Renal cortex interstitium (tissue), 11 donors: Measurements from ENCODE around the gene FAM184A. TPM values are rescaled to one million over a fixed set of nuclear protein-coding genes. Genes with fewer than 3 reads are reported as not detected.

Source experiments
- DNase-seq, 11 donors: peaks; one replicate each; pipeline ENCODE4 v3.0.0-alpha.2; 2013; ENCODE audit warnings: low read depth in 9 of 11, low spot score in 4 of 11; ENCODE audit errors: extremely low read depth in 1 of 11
- polyA plus RNA-seq, 3 donors: library from polyadenylated mRNA; unstranded; fragments of 120-200 nt; gene quantifications; one replicate each; pipeline ENCODE4 v1.2.1, GENCODE V29; 2013; ENCODE audit not compliant: insufficient read length in 3 of 3

Gene FAM184A
- polyA plus RNA-seq, 3 donors, result 8.4 to 12.3 (median 11.4) TPM

DNA sequence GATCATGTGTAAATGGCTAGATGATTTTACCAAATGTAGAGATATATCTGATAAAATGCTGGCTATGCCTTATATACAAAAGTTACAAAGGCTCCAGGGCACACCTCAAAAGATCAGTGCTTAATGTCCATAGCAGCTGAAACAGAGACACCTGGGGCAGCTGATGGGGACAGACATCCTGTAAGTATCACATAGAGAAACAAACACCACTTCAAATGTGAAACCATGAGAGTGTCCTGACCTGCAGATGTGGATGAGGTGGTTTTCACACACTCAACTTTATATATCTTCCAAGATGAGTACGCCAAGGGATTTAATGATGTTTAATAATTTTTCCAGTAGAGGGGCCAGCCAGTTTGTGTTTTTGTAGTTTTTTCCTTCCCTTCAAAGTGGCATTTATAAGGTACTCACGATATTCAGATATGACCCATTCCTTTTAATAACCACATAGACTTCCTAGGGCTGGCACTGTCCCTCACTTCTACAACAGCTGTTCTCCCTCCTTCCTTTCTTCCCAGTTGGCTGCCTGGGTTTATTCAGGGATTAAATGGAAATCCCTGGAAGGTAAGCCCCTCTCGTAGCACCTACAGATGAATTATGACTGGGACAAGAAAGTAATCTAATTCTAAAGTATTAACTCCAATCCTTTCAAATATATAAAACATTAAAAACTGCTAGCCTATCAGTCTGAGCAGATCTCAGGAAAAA is 93.2 kb downstream of the FAM184A start:
- no peak for DNase-seq

DNA sequence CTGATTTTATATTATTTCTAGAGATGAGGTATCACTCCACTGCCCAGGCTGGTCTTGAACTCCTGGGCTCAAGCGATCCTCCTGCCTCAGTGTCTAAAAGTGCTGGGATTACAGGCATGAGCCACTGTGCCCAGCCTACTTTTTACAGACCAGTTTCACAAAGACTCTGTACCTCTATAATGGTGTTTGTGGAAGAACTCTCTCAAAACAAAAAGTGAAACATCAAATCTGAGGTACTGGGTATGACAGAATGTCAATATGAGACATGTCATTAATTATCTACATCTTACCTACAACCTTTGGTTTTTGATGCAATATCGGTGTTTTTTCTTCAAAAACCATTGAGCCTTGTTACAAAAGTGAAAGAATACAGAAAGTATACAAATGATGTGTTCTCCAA is 94.1 kb downstream of the FAM184A start:
- no peak for DNase-seq

DNA sequence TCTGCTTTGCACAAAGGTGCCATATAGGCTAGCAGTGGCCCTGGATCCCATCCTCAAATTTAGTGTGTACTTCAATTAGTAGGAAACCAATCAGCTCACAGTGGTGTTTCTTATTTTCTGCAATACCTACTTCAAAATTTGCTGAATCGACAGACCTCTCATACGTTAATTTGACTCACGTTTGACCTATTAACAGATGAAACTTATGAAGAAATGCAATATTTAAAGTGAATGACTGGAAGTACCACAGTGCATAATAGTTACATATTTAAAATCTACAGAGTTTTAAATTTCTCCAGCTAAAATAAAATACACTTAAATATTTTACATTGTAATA is 95.9 kb downstream of the FAM184A start:
- DNase-seq, result no peak

DNA sequence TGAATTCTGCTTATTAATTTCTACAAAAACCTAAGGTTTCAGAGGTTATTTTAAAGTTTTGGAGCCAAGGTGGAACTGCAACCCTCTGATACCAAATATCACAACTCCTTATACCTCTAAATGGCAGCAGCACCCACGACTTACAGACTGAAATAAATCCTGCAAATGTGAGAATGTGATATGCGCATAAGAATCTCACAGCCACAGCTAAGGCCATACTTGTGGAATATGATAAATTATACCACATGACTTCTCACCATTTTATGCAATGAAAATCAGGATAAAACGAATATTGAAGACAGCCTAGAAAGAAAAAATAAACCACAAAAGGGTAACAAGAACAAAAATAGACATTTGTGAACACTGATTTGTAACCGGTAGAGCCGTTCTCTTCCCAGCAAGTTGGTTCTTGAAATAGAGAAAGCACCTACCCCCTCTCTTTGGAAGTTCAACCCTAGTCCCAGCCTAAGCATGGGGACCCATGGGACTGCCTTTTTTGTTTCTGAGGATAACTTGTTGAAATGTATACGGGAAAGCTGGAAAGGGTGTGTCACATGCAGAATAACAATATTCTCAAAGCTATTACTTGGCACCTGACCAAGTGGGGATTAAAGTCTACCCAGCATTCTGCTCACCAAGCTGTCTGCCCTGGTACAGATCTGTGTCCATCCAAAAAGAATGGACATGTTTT is 96.4 kb downstream of the FAM184A start:
- DNase-seq, result no peak

DNA sequence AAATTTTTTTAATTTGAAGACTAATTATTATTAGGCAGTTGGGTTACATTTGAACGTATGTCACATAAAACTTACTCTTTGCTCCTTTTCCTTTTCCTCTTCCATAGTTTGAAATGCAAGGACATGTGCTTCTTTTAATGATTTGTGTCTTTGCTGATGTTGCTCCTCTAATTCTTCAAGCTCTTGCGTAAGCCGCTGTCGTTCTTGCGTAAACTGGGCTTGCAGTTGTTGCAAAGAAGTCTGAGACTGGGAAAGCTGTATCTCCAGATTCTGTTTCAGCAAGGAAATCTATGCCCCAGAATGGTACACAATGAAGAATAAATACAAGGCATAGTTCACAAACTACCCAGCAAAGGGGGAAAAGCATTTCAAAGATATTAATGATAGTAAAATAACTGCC is 98.4 kb downstream of the FAM184A start:
- DNase-seq, result no peak

DNA sequence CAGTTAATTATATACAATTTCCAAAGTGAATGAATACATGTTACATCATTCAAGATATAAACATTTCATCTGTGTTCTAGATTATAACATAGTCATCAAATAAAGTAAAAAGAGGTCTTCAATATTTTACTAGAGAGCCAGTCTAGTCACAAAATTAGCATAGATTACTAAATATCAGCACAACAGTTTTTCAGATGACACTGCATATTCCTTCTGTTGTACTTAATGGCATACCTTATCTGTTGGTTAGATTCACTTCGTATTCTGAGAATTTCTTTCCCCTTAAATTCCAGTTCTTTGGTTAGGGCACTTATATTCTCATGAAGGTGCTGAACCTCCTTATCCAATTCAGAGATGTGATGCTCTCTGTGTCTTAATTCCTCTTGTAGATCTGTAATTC is 103.7 kb downstream of the FAM184A start:
- DNase-seq, result no peak

DNA sequence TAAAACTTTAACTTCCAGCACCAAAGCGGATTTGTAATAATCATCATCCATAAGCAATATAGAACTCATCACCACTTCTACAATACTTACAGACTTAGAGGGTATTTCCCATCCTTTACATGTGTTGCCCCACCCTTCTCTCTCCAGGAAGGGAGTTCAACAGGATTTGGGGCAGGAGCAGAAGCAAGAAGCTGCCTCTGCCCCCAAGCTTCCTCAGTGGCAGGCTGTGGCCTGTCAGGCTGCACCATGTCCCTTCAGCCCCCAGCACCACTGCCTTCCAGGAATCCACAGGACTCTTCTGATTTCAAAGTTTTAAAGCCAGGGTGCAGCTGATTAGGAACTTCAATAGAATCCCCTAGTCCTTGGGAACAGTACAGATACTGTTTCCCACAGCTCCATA is 106.8 kb downstream of the FAM184A start:
- no peak for DNase-seq

DNA sequence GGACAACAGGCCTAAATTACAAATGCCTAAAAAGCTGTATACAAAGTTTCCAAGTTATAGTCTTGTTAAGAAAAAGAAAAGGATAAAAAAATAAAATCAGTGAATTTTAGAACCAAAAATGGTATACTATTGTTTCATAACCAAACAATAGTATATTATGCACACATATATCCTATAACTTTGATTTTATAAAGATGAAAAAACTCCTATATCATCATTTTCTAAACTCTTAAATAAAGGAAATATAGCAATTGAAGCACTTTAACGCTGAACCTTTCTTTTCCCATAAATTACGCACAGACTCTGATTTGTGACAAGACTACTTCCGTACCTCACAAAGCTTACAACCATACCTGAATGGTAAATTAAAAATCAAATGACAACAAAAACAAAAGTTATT is 107.6 kb downstream of the FAM184A start:
- DNase-seq, result no peak

DNA sequence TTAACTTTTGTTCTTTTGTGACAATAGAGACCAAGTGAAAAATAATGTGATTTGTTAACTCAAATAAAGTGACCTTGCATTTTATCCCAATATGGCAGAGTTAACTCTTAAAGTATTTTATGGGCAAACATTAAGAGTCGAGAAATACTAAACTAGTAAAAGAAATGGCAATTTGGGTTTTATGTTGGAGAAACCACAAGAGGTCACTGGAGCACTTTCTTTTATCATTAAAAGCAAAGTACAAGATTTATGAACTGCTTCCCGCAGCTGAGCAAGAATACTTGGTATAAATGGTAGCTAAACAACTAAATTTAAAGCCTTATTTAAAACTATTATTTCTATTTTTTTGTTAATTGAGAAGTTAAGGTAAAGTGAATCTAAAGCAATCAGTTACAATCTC is 110.0 kb downstream of the FAM184A start:
- DNase-seq, result peak; percentile 10 to 43 (median 19)

DNA sequence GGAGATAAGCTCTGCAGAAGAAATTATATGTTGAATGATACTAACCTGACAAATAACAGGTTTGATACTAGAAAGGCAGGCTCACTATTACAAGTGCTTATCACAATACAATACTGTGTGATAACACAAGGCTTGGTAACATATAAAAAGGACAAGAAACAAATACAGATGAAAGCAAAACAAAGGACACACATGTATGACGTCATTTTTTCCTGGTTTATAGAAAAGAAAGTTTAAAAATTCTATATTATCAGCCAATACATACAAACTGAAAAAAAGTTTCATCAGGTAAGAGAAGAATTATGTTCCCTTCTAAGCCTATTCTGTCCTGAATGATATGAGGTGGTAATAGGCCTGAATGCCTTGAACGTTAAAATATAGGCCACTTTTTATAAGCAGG is 111.2 kb downstream of the FAM184A start:
- no peak for DNase-seq

DNA sequence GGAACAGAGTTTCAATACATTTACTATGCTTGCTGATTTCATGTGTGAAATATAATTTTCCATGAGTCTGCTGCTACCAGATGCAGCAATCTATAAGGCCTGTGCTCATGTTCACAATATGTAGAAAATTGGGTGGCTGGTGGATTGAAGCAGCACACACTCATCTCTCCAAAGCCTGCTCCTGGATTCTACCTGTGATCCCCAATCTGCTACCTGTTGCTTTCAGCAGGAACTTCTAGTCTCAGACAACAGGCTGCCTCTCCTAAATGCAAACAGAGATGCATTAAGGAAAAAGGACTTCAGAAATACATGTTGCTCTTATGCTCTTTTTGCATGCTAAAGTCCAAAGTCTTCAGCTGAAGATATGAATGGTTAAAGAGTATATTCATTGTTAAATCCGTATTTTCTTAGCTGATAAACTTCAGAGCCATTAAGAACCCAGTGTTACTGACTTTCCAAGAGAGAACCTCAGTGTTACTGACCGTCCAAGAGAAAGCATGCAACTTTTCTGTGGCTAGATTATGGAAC is 112.6 kb downstream of the FAM184A start:
- DNase-seq, result no peak

DNA sequence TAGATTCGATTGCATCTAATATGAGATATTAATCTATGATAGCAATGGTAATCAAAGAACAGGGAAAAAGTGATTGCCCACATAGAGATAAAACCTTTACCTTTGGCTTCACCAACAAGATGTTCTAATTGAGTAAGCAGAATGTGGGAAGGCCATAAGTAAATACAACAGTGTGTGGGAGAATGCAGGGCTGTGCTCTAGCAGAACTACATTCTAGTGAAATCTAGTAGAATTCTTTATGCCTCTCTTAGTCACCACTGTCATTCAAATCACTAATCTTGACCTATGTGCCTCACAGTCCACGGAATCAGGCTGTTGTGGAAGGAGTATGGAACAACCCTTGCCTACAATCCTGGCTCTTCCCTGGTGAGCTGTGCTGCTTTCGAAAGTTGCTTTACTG is 113.1 kb downstream of the FAM184A start:
- no peak for DNase-seq

DNA sequence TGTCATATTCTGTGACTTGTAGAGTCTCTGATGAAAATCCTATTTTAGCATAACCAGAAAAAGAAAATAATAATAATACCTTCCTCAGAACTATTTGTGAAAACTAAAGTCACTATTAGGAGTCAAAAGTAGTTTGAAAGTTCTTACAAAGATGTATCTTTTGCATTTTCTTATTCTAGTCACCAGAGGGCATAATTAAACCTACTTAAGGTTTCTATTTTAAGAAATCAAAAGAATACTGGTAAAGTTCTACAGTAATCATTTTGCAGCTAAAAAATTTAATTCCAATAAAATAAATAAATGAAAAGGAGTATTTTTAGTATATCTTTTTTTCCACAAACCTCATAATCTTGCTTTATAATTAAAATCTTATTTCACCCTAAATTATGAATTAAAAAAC is 115.5 kb downstream of the FAM184A start:
- DNase-seq, result no peak

DNA sequence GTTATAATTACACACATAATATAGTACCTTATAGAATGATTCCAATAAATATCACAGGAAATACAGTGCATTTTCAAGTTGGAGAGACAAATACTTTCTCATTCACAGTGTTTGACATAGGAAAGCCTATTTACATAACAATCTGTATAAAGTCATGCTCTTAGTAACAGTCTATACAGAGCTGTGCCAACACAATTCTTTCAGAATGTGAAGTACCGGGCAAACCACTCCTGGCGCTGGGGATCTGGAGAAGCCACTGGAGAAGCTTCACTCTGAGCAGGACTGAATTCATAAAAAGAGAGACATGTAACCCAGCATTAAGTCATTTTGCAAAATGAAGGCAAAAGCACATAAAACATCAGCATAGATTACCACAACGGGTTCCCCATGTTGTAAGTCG is 118.6 kb downstream of the FAM184A start:
- DNase-seq, result no peak

DNA sequence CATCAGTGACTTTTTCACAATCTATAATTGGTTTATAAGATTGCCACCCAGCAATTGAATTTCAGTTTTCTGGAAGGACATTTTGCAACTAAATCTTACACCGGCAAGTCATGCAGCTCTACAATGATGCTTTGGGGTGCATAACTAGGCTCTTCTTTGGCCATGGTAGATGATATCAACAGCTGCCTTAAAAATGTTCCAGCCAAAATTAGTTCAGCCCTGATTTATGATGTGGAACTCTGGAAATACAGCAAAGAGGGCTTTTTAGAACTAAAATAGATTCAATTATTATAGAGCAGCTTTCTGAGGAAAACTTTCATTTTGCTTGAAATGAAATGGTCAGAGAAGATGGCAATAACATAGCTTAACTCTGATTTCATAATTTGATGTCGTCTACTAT is 125.1 kb downstream of the FAM184A start:
- DNase-seq, result no peak

DNA sequence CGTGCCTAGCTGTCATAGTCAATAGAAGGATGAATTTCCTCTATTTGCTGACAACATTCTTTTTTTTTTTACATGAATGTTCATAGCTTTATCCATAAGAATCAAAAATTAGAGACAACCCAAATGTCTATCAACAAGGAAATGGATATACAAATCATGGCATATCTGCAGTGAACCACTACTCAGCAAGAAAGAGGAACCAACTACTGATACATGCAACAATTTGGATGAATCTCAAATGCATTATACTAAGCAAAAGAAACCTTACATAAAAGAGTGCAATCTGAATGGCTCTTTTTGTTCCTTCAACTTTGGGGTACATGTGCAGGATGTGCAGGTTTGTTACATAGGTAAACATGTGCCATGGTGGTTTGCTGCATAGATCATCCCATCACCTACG is 125.8 kb downstream of the FAM184A start:
- DNase-seq, result no peak

DNA sequence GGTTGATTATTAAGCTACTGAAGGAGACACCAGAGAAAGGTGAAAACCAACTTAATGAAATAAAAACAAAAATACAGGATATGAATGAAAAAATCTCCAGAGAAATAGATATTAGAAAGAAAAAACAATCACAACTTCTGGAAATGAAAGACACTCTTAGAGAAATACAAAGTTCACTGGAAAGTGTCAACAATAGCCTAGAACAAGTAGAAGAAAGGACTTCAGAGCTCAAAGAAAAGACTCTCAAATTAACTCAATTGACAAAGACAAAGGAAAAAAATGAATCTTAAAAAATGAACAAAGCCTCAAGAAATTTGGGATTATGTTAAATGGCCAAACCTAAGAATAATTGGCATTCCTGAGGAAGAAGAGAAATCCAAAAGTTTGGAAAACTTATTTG is 133.2 kb downstream of the FAM184A start:
- no peak for DNase-seq

DNA sequence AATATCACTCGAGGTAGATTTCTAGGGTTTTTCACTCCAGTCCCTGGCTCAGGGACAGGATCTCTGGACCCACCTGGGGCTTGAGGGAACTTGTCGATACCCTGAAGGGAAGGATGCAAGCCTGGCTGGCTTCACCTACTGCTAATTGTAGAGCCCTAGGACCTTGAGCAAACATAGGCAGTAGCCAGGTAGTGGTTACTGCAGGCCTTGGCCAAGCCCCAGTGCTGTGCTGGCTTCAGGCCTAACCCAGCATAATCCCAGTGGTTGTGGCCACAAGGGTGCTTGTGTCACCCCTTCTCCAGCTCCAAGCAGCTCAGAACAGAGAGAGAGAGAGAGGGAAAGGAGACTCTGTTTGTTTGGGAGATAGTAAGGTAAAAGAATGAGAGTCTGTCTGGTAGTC is 137.7 kb downstream of the FAM184A start:
- DNase-seq, result no peak

DNA sequence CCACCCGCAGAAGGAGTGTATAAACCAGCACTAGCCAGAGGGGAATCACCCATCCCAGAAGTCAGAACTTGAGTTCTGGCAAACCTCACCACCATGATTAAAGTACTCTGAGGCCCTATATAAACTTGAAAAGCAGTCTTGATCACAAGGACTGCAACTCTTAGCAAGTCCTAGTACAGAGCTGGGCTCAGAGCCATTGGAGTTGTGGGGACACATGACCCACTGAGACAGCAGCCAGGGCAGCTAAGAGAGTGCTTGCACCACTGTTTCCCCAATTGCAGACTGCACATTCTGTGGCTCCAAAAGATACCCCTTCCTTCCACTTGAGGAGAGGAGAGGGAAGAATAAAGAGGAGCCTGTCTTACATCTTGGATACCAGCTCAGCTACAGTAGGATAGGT is 138.8 kb downstream of the FAM184A start:
- no peak for DNase-seq

DNA sequence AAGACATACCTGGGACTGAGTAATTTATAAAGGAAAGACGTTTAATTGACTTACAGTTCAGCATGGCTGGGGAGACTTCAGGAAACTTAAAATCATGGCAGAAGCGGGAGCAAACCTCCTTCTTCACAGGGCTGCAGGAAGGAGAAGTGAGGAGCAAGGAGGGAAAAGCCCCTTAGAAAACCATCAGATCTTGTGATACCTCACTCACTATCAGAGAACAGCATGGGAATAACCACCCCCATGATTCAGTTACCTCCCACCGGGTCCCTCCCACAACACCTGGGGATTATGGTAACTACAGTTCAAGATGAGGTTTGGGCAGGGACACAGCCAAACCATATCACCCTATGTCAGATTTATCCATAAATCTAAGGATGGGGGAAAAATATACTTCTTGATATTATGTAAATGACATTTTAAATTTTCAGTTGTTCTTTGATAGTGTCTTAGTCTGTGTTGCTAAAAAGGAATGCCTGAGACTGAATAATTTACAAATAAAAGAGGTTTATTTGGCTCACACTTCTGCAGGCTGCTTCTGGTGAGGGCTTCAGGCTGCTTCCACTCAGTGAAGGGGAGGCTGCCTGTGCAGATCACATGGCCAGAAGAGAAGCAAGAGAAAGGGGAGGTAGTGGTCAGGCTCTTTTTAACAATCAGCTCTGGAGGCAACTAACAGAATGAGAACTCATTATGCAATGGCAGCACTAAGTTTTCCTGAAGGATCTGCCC is 142.3 kb downstream of the FAM184A start:
- no peak for DNase-seq
